Skin of body (tissue), 2 donors: ENCODE measurements around the gene ITFG2. TPM values are rescaled to one million over a fixed set of nuclear protein-coding genes. Genes with fewer than 3 reads are reported as not detected.

ENCODE experiments used
- DNase-seq: peaks from one replicate; lab custom pipeline; 2025; lab: John Stamatoyannopoulos, UW
- total RNA-seq: library from RNA; depleted of rRNA; stranded (reverse); fragments of >200 nt; gene quantifications from one replicate; pipeline ENCODE4 v1.2.3, GENCODE V29; 2014

Gene ITFG2
- total RNA-seq, 1 donor from 2014 or later: 21.1 TPM

DNA sequence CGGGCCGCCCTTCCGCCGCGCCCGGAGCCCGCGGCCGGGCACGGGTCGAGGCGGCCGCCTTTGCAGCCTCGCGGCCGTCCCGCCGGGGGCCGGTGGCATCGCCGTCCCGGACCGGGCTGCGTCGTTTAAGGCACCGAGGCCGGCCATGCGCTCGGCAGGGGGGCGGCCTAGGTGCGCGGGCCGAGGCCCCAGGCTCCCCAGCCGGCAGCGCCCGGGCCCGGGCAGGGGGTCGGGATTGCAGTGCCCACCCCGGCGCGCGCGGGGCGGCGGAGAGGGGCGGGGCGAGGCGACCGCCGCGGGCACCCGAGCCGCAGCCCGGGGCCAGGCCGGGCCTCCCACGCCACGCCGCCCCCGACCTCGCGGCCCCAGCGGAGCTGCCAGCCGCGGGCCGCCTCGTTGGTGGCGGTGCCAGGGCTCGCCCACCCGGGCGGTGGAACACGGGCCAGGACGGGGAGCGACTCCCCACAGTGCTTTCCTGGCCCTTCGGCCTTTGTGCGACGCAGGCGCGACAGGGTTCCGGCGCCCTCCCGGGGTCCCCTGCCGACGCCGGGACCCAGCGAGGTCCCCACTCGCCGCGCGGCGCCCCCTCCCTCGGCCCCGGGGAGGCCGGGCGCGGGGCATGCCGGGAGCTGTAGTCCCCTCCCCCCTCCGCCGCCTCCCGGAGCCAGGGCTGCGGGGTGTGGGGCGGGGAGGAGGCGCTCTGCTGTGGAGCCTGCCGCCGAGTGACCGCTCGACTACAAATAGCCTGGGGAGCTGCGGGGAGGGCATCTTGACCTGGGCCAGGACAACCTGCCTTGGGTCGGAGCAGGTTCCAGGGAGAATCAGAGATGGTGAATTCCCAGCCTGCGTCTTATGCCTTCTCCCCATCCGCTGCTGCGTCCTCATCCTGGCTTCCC lies 16.9 kb upstream of the ITFG2 start:
- peak; percentile 19 for DNase-seq

DNA sequence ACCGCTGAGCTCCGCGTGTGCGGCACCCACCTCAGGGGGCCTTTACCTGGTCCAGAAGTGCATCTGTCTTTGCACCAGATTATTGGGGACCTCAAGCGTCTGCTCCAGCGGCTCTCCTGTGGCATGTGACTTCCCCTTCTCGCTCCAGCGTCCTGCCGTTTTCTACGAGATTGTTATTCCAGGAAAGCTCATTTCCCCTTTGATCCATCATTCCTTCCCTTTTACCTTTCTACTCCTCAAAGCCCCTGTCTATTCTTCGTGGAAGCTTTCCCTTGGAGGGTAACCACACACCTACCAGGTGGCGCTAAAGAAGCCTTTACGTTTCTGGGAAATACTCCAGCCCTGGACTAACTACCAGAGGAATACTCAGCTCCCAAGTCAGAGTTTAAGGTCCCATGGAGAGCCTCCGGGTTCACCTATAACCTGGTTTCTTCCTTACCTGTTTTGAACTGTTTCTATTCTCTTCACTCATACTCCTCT lies 16.2 kb upstream of the ITFG2 start:
- DNase-seq: no peak

DNA sequence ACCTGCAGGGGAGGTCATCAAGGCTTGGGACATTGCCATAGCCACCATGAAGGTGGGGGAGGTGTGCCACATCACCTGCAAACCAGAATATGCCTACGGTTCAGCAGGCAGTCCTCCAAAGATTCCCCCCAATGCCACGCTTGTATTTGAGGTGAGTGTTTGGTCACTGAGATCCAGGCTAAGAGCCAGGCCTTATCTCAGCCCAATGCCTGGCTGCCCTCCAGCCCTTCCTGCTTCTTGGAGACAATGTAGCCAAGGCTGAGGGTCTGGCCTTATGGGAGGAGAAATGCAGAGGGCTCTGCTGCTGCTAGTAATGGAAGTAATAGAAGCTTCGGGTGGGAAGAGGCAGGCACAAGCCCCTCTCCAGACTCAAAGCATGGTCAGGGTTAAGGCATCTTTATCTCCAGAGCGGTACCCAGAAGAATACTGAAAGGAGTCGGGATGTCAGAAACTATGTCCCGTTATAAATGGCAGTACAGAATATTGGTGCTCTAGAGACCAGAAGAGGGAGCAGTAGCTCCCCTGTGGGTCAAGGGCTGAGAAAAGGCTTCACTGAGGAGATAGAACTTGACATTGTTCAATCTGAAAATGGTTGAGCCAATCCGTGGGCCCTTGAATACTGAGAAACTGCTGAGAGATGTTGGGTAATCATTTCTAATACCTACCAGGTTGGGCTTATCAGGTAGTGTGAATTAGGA lies 14.6 kb upstream of the ITFG2 start:
- DNase-seq: no peak

DNA sequence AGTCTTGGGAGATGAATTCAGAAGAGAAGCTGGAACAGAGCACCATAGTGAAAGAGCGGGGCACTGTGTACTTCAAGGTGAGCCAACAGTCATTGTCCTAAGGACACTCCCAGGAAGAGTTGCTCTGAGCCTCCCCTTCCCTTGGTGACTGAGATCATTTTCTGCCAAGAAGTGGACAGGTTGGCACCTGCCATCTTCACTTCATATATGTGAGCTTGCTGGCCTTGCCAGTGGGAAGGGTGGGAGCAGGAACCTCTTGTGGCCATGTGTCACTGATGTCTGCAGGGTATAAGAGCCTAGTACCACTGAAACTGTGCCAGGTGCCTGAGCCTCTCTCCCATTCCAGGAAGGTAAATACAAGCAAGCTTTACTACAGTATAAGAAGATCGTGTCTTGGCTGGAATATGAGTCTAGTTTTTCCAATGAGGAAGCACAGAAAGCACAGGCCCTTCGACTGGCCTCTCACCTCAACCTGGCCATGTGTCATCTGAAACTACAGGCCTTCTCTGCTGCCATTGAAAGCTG lies 12.4 kb upstream of the ITFG2 start:
- no peak for DNase-seq

DNA sequence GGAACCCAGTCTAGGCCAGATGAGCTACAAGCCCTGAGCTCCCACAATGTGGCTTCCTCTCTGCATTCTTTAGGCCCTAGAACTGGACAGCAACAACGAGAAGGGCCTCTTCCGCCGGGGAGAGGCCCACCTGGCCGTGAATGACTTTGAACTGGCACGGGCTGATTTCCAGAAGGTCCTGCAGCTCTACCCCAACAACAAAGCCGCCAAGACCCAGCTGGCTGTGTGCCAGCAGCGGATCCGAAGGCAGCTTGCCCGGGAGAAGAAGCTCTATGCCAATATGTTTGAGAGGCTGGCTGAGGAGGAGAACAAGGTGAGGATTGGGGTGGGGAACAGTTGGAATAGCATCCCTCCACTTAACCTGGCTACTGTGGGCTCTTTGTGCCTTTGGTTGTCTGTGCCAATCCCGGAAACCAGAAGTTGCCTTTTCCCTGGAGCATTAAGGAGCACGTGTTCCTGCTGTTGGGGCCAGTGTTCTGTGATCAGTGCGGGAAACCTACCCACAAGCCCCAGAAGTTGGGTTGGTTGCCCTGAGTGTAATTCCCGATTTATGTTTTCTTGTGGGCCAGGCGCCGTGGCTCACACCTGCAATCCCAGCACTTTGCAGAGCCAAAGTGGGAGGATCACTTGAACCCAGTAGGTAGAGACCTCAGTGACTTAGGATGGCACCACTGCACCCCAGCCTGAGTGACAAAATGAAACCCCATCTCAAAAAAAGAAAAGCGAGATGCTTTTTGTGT lies 11.3 kb upstream of the ITFG2 start:
- no peak for DNase-seq

DNA sequence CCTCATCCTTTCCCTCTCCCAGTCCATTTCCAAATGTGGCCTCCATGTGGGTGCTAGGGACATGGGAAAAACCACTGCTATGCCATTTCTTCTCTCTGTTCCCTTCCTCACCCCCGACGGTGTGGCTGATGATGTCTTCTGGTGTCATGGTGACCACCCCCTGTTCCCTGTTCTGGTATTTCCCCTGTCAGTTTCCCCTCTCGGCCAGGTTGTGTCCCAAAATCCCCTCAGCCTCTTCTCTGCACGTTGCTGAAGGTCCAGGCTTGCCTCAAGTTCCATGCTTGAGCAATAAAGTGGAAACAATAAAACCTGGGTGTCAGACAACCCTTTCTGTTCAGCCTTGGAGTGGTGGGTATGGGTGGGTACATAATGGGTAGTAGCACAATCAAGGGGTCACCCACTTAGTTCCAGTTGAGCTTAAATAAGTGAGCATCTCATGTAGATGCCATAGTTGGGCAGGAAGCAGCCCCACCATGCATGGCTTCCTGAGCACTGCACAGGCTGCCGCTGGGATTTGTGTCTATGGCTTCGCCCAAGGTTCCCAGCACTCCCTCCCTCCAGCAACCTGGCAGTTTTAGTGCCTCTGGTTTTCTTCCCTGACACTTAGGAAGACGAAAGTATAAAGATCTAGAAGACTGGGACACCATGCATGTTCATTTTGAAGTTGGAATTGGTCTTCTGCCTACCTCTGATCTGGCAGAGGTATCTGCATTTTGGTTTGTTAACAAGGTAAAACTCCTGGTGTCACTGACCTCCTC lies 8.7 kb upstream of the ITFG2 start:
- DNase-seq: no peak

DNA sequence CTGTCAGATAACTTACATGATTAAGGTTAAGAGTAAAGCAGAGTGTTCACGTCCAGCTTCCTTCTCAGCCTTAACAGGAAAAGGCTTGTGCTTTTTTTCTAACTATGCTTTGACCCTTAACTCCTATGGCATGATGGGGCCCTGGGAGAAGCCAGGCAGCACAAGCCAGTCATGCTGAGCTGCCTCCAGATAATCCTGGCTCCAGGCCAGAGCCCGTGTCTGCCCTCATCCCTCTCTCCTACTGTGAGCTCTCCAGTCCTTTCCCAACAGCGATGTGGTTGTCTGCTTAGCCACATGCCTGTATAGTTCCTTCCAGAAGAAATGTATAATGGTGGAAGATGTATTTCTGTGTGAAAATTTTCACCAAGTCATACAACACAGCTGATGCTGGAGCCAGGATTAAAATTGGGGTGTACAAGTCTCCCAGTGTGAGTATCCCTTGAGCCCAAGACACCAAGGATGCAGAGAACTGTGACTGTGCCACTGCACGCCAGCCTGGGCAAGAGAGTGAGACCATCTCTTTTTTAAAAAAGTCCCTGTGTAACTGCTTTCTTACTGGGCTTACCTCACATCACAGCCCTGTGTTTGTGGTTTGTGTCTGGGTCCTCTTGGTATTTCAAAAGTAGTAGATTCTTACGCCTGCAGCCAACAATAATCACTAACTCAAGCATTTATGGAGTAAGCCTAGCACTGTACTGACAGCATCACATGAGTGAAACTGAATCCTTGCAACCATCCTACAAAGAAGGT lies 7.9 kb upstream of the ITFG2 start:
- DNase-seq: no peak

DNA sequence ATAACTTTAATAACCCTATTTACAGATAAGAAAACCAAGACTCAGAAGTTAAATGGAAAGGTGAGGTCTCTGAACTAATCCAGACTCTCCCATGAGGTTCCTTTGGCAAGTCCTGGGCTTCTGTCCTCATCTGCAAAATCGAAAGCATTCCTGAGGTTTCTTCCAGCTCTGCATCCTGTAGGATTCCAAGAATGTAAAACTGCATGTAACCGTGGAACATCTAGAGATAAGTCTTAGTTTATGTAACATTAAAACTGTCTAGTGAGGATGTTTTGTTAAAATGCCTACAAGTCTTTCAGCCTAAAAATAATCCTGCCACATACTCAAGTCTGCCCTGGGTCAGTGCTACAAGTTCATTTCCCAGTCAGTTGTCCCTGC lies 7.3 kb upstream of the ITFG2 start:
- no peak for DNase-seq

DNA sequence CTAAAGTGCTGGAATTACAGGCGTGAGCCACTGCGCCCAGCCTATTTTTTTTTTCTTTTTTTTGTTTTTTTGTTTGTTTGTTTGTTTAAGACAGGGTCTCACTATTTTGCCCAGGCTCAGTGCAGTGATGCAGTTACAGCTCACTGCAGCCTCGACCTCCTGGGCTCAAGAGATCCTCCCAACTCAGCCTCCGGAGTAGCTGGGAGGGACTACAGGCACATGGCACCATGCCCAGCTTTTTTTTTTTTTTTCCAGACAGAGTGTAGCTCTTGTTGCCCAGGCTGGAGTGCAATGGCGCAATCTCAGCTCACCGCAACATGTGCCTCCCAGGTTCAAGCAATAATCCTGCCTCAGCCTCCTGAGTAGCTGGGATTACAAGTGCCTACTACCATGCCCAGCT lies 5.8 kb upstream of the ITFG2 start:
- no peak for DNase-seq

DNA sequence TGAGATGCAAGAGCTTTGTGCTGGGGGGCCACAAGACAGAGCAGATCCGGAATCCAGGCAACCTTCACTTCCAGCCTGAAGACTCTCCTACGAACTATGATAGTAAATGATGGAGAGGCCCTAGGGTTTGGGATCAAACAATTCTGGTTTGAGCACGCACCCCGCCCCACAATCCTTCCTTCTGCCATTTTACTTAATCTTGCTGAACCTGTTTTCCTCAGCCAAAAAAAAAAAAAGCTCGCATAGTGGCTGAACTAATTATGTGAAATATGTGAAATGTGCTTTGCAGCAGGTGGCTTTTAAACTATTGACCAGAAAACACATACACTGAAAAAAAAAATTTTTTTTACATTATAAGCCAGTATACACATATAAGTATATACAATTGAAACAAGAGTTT lies 667 bp upstream of the ITFG2 start:
- DNase-seq: no peak

DNA sequence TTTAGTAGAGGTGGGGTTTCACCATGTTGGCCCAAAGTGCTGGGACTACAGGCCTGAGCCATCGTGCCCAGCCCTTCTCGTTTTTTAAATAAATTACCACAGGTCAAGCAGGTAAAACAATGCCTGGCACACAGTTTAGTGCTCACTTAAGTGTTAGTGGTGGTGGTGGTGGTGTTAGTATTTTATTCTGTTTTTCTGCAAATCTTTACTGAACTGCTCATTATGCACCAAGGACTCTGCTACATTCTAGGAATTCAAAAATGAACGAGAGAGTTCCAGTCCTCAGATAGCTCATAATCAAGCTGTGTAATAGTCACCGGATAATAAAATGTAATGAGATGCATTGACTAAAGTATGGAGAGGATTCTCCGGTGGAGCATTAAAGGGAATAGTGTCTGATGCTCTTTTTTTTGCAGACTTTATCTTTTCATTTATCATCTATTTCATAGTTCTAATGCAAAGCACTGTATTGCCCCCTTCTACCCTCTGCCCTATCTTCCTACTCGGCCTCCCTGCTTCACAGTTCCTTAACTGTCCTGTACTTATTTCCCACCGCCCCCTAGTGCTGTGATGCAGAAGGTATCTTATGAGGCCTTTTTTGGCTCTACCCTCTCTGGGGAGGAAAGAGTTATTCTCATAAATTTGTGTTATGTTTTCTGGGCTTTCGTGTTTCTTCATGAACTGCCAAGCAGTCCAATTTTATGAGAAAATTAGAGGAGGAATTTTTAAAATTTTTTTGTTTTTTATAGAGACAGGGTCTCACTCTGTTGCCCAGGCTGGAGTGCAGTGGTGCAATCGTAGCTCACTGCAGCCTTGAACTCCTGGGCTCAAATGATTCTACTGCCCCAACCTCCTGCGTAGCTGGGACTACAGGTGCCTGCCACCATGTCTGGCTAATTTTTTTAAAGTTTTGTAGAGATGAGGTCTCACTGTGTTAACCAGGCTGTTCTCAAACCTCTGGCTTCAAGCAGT lies 1.0 kb downstream of the ITFG2 start:
- DNase-seq: peak; percentile 59

DNA sequence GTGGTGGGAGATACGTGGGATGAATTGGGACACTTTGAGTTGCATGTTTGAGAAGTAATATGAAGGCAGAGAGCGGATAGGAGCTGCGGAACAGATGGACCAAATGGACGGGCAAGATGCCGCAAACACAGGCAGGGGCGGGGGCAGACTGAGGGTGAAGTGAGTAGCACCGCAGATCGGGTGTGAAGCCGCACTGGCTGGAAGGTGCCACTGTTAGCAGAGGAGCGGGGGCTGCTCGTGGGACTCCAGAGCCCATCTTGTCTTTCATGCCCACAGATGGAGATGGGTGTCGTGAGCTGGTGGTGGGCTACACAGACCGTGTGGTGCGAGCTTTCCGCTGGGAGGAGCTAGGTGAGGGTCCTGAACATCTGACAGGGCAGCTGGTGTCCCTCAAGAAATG lies 7.3 kb downstream of the ITFG2 start:
- DNase-seq: no peak

DNA sequence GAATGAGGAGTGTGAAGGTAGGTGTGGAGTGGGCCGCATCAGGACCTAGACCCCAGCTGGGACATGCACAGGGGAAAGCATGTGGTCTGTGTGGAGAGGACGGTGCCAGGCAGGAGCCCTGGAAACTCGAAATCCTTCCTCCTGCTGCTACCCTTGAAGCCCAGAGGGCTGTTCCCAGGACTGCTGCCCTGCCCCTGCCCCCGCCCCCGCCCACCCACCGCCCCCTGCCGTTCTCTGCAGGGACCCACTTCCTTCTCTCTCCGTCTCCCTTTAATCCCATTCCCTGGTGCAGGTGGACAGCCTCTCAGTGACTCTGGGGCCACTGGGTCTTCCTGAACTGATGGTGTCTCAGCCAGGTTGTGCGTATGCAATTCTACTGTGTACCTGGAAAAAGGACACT lies 8.0 kb downstream of the ITFG2 start:
- no peak for DNase-seq

DNA sequence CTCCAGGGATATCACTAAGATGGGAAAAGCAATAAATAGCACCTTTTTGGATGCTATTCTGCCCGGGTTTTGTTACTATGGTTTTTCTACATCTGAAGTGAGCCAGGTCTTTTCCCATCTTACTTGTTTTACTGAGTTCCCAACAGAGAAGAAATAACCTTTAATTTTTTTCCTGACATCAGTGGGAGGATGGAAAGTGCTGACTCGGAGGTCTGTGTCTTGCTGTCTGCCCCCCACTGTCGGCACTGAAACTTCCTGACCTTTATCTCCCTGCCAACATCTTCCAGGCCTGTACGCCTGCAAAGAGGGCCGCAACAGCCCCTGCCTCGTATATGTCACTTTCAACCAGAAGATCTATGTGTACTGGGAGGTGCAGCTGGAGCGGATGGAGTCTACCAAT lies 11.0 kb downstream of the ITFG2 start:
- no peak for DNase-seq

DNA sequence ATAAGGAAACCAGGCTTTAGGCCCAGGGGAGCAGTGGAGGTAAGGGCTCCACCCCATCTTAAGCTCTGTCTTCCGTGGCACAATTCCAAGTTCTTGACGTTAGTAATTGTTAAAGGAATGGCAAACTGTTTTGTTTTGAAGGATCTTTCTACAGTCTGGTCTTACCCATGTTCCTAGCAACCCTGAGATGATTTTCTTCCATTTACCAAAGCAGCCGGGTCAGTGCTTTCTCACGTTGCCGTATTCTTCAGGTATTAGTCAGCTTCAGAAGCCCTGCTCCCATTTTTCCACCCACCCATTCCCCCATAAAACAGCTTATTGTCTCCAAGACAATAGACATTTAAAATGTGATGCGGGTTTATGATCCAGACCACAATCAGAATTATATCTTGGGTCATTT lies 12.1 kb downstream of the ITFG2 start:
- no peak for DNase-seq

DNA sequence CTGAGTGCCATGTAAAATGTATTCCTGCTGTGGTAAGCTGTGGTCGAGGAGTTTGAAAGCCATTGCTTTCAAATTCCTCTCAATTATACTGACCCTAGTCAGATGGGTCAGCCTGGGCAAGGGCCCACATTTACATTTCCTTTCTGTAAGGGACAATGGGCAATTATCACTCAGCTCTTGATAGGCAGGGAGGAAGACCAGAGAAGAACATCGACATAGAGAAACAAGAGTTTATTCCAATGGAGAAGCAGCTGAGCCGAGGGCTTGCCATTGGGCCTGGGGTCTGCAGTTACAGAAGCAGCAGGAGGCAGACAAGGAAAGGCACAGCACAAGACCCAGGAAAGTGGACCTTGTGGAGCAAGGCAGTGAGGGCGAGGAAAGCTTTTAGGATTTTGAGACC lies 12.7 kb downstream of the ITFG2 start:
- DNase-seq: no peak

DNA sequence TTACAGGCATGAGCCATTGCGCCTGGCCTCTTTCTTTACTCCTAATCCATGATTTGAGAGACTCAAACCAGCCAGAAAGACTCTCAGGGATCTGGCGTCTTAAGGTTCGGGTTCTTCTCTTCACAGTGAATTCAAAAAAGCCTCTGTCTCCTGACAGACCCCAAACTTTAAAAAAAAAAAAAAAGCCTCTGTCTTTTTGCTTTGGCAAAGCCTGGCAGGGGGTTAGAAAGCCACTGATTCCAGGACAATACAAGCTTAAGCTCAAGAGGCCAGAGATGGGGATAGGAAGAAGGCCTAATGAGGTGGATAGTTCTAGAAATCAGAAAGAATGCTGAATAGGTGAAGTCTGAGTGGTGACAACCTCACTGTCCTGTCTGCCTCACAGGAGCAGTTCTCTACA lies 13.6 kb downstream of the ITFG2 start:
- no peak for DNase-seq

DNA sequence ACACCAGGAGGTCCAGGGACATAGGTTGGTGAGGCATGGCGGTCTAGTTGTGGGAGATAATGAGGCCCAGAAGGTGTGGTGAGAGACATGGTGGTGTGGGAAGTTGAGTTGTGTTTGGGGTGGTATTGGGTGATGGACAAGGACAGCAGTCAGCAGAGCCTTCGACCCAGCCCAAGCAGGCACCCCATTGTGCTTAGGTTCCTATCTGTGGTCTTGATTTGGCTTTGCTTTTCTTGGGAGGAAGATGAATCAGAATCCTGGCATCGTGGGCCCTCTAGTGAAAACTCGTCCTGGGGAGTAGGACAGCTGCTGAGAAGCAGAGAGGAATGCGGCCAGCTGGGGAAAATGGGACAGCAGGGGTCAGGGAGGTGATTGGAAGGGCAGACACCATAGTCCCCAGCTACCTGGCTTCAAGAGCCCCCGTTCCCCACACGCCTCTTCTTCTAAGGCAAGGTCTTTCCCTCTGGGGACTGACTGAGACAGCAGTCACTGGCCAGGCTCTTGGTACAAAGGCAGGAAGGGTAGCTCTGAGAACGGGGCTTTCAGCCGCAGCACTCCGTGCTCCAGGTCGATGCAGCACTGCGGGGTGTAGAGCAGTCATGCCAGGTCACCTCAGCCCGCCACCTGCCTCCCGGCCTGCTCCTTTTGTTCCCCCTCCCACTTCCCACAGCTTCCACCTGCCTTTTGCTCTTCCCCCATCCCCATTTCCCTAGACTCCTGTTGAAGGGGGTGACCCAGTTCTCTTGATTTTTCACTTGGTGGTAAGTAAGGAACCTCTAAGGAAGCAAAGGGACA lies 14.4 kb downstream of the ITFG2 start:
- DNase-seq: no peak
